BJ (cell line): ENCODE results near the gene KIF26B. TPM values are rescaled to one million over a fixed set of nuclear protein-coding genes. Genes with fewer than 3 reads are reported as not detected.

Source experiments
- CTCF ChIA-PET: fragments of 350-600 bp; formaldehyde crosslinking; extraction: SDS; loops from one replicate; lab custom pipeline; 2021; ENCODE audit warnings: antibody characterized with exemption, inconsistent platforms; lab: Yijun Ruan, JAX
- POLR2A ChIA-PET: fragments of 300-600 bp; sonication (Branson Sonifier 250); formaldehyde crosslinking; extraction: SDS; loops from one replicate; lab custom pipeline; 2021; ENCODE audit warnings: antibody characterized with exemption; lab: Charles Lee
- DNase-seq: peaks from one replicate; pipeline ENCODE4 v3.0.0-alpha.2; 2011; ENCODE audit warnings: low read depth
- H3K27me3 ChIP-seq: 2 replicates; pipeline ENCODE4 v1.6.0; 2011; ENCODE audit warnings: low read length; ENCODE audit not compliant: control insufficient read depth, insufficient read depth
- H3K36me3 ChIP-seq: 2 replicates; pipeline ENCODE4 v1.5.1; 2011; ENCODE audit warnings: low read length; ENCODE audit not compliant: control insufficient read depth, insufficient read depth
- H3K4me3 ChIP-seq: 2 replicates; pipeline ENCODE4 v1.5.1; 2011; ENCODE audit warnings: low read depth, mild to moderate bottlenecking, control low read depth, low read length
- CTCF ChIP-seq: IDR thresholded peaks from 2 replicates; pipeline ENCODE4 v1.5.1; 2011; ENCODE audit warnings: low read depth, mild to moderate bottlenecking, control low read depth, inconsistent platforms, low read length, moderate library complexity; ENCODE audit not compliant: insufficient read depth
- polyA plus RNA-seq: library from polyadenylated mRNA; depleted of rRNA; stranded (reverse); fragments of >200 nt; gene quantifications from 2 replicates; pipeline ENCODE4 v1.2.3, GENCODE V29; 2011

The KIF26B gene
- polyA plus RNA-seq, 1 experiment: 2.8 TPM

DNA sequence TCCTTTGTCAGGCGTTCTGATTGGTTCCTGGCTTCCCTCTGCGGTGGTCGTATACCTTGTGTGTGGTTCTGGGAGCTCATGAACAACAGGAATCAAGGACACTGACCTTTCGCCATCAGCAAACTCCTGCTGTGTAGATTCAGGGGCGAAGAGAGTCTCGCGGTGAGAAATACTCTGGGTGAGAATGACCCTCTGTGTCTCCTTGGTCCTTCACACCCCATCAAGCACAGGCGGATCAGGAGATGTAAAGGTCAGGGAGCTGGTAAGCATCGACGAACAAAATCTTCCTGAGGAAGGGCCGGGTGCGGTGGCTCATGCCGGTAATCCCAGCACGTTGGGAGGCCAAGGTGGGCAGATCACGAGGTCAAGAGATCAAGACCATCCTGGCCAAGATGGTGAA lies 207.2 kb downstream of the KIF26B start:
- Histone ChIP-seq H3K27me3 (no peaks in the 10 kb centered on the region), H3K36me3 (peaks cover 3% of the 10 kb centered on the region; the same call in 1 of the 2 replicates), H3K4me3 (no peak overlapping the region)
- TF ChIP-seq CTCF: no peak
- CTCF ChIA-PET: interaction anchor here (0.6 kb wide), 1 partner anchor 42 kb away, joined by 3 read pairs; no protein-coding TSS in a partner anchor
- POLR2A ChIA-PET: no interaction called here
- DNase-seq: no peak

- no peak overlapping the region for H3K4me3 ChIP-seq
- peaks cover 7% of the 10 kb centered on the region for H3K36me3 ChIP-seq
- TF ChIP-seq CTCF: peak; percentile 13; the same call in 1 of the 2 replicates
- ChIA-PET POLR2A (no interaction called here), CTCF (interaction anchor here (1.1 kb wide), 1 partner anchor 11 kb away, joined by 3 read pairs; no protein-coding TSS in a partner anchor)
- H3K27me3 ChIP-seq: no peaks in the 10 kb centered on the region
- DNase-seq: no peak
Measured at GRCh38 chr1:245363461-245364200, 208.8 kb downstream of the KIF26B start.

DNA sequence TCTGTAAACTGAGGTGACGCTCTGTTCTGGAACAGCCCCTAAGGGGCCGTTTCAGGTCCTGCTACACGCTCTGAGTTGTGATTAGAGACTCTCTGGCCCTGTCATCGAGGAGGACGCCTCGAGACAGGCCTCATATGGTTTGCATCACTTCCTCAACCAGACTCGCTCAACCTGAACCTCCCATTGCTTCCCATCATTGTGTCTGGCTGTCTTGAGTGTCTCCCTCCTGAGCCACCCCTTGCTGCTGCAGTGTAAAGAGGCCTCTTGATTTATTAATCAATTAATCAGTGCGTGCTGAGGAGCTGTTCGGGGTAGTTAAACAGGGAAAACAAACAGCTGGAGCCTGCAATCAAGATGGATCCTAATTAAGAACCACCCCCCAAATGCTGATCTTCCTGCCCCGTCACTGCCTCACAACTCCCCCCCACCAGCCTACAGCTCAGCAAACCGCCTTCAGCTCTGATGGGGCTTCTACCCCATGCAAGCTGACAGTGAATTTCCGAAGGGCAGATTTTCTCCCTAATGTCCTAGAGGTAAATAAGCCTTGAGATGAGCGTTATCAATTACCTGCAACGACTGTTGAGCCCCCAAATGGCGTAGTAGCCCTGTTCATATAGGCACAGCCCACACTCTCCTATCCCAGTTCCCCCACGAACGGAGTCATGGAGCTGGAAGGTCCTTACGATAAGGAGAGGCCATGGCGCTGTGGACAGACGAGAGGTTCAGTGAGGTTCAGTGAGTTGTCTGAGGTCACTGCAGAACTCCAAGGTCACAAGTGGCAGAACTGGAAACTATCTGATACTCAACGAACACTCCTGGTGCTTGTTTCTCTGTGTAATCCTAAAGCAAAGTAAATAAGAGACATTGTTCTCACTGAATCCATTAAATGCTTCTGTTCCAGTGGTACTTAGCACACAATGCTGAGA lies 210.6 kb downstream of the KIF26B start:
- peaks cover 7% of the 10 kb centered on the region for H3K36me3 ChIP-seq
- ChIA-PET CTCF (no interaction called here), POLR2A (no interaction called here)
- no peaks in the 10 kb centered on the region for H3K27me3 ChIP-seq
- DNase-seq: no peak
- TF ChIP-seq CTCF: no peak
- no peak overlapping the region for H3K4me3 ChIP-seq

DNA sequence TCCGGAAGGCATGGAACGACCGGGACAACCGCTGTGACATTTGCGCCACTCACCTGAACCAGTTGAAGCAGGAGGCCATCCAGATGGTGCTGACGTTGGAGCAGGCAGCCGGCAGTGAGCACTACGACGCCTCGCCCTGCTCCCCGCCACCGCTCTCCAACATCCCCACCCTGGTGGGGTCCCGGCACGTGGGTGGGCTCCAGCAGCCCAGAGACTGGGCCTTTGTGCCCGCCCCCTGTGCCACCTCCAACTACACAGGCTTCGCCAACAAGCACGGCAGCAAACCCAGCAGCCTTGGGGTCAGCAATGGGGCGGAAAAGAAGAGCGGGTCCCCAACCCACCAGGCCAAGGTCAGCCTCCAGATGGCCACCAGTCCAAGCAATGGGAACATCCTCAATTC lies 212.1 kb downstream of the KIF26B start:
- ChIA-PET CTCF (no interaction called here), POLR2A (no interaction called here)
- TF ChIP-seq CTCF: no peak
- no peak overlapping the region for H3K4me3 ChIP-seq
- peaks cover 10% of the 10 kb centered on the region for H3K36me3 ChIP-seq
- no peak for DNase-seq
- no peaks in the 10 kb centered on the region for H3K27me3 ChIP-seq
